ENCODE results near the gene UBTD2.

The UBTD2 gene

DNA sequence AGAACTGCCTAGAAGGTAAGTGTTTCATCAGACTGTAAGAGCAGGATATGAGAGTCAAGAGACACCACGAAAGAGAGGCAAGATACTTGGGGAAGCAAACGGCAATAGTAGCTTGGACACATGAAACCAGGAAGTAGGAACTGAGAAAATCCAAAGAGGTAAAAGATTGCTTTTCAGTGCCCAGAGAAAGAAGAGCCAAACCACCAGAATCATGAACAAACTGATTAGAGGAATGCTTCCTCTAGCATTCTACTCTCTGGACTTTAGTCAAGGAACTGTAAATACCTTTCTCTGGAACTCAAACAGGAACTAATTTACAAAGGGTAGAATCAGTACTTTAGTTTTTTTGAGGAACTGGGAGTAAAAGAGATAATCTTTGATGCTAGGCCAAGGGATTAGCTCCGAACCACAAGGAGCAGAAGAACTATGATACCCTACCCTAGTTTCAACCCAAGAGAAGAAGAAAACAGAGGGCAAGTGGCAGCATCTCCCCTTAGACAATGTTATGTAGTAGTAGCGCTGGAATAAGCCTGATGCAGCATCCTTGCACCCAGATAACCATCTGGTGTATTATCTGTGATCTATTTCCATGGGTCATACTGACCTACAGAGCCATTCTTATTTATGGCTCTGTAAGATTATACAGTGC lies 48.3 kb downstream of the UBTD2 start:
- FAIRE-seq (no peak), DNase-seq (ENCODE audit: insufficient read length, low spot score) (no peak)
- TF ChIP-seq, protein P1, sequence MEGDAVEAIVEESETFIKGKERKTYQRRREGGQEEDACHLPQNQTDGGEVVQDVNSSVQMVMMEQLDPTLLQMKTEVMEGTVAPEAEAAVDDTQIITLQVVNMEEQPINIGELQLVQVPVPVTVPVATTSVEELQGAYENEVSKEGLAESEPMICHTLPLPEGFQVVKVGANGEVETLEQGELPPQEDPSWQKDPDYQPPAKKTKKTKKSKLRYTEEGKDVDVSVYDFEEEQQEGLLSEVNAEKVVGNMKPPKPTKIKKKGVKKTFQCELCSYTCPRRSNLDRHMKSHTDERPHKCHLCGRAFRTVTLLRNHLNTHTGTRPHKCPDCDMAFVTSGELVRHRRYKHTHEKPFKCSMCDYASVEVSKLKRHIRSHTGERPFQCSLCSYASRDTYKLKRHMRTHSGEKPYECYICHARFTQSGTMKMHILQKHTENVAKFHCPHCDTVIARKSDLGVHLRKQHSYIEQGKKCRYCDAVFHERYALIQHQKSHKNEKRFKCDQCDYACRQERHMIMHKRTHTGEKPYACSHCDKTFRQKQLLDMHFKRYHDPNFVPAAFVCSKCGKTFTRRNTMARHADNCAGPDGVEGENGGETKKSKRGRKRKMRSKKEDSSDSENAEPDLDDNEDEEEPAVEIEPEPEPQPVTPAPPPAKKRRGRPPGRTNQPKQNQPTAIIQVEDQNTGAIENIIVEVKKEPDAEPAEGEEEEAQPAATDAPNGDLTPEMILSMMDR (IDR thresholded peaks at IDR 0.05; ENCODE audit: insufficient read depth, missing control alignments), result no peak

DNA sequence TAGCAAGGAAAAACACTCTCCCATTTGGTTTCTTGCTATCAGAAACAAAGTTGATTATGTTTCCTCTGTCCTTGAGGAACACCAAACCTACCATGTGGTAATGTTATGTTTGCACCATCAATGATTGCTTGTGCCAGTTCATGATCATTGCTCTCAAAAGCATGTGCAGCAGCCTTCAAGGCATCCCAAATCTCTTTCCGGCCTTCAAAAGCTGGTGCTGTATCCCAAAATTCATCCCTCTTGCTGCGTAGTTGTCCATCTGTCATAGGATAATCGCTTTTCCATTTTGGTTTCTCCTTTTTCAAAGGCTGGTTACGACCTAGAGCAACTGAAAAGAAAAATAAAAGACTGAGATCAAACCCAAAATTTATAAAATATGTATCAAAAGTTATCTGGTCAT lies 49.5 kb downstream of the UBTD2 start:
- TF ChIP-seq, protein P1 (IDR thresholded peaks at IDR 0.05; ENCODE audit: insufficient read depth, missing control alignments), result no peak
- FAIRE-seq, result no peak
- DNase-seq (ENCODE audit: insufficient read length, low spot score), result no peak

DNA sequence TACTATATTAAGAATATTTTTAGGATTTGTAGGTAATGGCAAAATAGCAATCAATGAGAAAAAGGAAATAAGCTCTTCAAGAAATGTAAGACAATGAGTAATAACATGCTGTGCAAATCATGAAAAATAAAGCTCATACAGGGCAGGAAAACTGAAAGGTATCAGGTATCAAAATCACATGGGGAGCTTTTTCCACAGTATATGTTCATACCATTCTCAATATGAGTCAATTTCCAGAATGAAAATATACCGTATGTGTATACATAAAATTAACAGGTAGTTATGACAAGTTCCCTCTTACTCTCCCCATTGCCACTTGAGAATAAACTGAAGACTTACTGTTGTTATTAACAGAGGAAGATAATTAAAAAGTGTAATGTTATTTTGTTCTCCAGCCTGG lies 53.7 kb downstream of the UBTD2 start:
- DNase-seq (ENCODE audit: insufficient read length, low spot score) (no peak), FAIRE-seq (no peak)
- TF ChIP-seq, protein P1 (IDR thresholded peaks at IDR 0.05; ENCODE audit: insufficient read depth, missing control alignments), result no peak

DNA sequence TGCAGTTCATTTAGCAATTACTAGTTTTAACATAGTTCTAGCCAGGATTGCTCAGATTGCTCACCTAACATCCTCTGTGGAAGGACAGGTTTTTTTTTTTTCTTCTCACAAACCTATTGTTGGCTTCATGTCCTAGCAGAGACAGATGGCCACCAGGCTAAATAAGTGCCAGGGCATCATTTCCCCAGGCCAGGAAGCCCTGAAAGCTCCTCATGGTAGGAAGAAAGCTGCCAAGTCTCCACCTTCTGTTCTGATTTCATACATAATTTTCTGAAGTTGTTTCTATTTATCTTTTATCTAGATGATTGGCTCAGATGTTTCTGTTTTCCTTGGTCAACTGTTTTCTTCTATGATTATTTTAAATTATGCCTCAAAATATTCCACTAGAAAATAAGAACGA lies 58.6 kb downstream of the UBTD2 start:
- DNase-seq (ENCODE audit: insufficient read length, low spot score), result no peak
- no peak for FAIRE-seq
- TF ChIP-seq, protein P1 (IDR thresholded peaks at IDR 0.05; ENCODE audit: insufficient read depth, missing control alignments), result no peak

DNA sequence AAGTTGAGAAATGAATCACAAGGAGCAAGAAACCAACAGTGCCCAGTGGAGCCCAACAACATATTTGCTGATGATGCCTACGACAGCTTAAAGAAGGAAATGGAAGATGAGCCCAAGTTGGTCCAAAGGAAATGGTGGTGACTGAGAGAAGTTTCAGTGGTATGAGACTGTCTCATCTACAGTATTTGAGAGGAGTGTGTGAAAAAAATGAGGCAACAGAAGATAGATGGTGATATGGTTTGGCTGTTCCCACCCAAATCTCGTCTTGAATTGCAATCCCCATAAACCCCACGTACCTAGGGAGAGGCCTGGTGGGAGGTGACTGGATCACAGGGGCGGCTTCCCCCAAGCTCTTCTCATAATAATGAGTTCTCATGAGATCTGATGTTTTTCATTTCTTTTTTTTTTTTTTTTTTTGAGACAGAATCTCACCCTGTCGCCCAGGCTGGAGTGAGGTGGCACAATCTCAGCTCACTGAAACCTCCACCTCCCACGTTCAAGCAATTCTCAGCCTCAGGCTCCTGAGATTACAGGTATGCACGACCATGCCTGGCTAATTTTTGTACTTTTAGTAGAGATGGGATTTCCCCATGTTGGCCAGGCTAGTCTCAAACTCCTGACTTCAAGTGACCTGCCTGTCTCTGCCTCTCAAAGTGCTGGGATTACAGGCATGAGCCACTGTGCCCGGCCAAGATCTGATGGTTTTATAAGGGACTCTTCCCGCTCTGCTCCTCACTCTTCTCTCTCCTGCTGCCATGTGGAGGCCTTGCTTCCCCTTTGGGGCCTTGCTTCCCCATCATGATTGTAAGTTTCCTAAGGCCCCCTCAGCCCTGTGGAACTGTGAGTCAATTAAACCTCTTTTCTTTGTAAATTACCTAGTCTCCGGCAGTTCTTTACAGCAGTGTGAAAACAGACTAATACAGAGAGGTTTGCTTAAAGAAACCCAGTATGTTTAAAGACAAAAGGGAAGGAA lies 59.4 kb downstream of the UBTD2 start:
- TF ChIP-seq, protein P1 (IDR thresholded peaks at IDR 0.05; ENCODE audit: insufficient read depth, missing control alignments), result no peak
- DNase-seq (ENCODE audit: insufficient read length, low spot score) (no peak), FAIRE-seq (no peak)

DNA sequence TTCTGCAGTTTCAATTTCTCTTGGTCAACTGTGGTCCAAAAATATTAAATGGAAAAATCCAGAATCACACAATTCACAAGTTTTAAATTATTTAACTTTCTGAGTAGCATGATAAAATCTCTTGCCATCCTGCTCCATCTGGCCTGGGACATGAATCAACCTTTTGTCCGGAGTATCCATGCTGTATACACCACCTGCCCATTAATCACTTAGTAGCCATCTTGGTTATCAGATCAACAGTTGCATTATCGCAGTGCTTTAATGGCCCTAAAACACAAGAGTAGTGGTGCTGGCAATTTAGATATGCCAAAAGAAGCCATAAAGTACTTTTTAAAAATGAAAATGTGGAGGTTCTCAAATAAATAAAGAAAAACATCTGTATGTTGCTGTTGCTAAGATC lies 64.3 kb downstream of the UBTD2 start:
- FAIRE-seq, result no peak
- no peak for DNase-seq (ENCODE audit: insufficient read length, low spot score)
- TF ChIP-seq, protein P1 (IDR thresholded peaks at IDR 0.05; ENCODE audit: insufficient read depth, missing control alignments), result no peak

DNA sequence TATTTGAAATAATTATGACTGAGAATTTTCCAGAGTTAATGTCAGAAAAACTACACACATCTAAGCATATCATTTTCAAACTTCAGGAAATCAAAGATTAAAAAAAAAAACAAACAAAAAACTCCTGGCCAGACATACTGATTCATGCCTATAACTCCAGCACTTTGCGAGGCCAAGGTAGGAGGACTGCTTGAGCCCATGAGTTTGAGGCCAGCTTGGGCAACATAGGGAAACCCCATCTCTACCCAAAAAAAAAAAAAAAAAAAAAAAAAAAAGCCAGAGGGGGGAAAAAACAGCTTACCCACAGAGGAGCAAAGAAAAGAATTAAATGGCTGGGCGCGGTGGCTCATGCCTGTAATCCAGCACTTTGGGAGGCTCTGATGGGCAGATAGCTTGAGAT lies 67.2 kb downstream of the UBTD2 start:
- DNase-seq (ENCODE audit: insufficient read length, low spot score) (no peak), FAIRE-seq (no peak)
- TF ChIP-seq, protein P1 (IDR thresholded peaks at IDR 0.05; ENCODE audit: insufficient read depth, missing control alignments), result no peak
